ENCODE measurements around the gene LGI4.

Gene LGI4

DNA sequence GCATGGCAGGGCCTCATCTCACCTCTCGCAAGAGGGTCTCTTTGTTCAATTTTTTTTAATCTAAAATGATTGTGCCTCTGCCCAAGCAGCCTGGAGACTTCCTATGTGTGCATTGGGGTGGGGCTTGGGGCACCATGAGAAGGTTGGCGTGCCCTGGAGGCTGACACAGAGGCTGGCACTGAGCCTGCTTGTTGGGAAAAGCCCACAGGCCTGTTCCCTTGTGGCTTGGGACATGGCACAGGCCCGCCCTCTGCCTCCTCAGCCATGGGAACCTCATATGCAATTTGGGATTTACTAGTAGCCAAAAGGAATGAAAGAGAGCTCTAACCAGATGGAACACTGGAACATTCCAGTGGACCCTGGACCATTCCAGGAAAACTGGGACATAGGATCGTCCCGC is 11.3 kb downstream of the LGI4 start:
- no peak overlapping the region for H3K4me3 ChIP-seq (ENCODE audit: low read depth, low read length)

DNA sequence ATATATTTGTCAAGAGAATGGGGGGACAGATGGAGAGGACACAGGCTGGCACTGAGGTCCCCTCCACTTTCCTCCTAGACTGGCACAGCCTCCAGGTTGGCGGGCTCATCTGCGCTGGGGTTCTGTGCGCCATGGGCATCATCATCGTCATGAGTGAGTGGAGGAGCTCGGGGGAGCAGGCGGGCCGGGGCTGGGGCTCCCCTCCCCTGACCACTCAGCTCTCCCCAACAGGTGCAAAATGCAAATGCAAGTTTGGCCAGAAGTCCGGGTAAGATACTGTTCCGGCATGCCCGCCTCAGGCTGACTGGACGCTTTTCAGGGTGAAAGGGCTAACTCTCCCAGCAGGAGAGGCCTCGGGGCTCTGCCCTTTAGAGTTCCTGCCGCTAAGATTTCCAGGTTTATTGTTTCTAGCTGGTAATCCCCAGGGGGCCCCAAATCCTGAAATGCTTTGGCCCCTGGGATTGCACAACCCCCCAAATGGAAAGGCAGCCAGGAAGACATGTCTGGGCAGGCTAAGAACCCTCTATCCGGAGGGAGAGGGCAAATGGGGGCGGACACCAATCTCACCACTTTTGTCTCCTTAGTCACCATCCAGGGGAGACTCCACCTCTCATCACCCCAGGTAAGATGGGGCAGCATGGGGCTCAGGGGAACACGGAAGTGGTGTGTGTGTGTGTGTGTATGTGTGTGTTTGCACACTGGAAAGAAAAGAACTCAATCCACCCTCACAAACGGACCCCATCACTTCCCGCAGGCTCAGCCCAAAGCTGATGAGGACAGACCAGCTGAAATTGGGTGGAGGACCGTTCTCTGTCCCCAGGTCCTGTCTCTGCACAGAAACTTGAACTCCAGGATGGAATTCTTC is 11.9 kb downstream of the LGI4 start:
- H3K4me3 ChIP-seq (ENCODE audit: low read depth, low read length), result no peak overlapping the region
- no peak for DNase-seq (ENCODE audit: low read depth)
- in situ Hi-C loops (cut with HindIII; ENCODE audit: low sequenced_read_pairs), result no loop called here
- no peak for TF ChIP-seq CTCF (IDR thresholded peaks at IDR 0.05; ENCODE audit: low read depth, low read length, missing control alignments)

More for the DNA sequence above, 11.3 kb downstream of the LGI4 start:
- in situ Hi-C loops (cut with HindIII; ENCODE audit: low sequenced_read_pairs), result no loop called here
- TF ChIP-seq CTCF (IDR thresholded peaks at IDR 0.05; ENCODE audit: low read depth, low read length, missing control alignments), result no peak
- DNase-seq (ENCODE audit: low read depth), result no peak

GRCh38 chr19:35120898-35121297 is 14.0 kb downstream of the LGI4 start:
- in situ Hi-C loops (cut with HindIII; ENCODE audit: low sequenced_read_pairs), result no loop called here
- H3K4me3 ChIP-seq (ENCODE audit: low read depth, low read length), result no peak overlapping the region
- DNase-seq (ENCODE audit: low read depth), result no peak
- no peak for TF ChIP-seq CTCF (IDR thresholded peaks at IDR 0.05; ENCODE audit: low read depth, low read length, missing control alignments)

DNA sequence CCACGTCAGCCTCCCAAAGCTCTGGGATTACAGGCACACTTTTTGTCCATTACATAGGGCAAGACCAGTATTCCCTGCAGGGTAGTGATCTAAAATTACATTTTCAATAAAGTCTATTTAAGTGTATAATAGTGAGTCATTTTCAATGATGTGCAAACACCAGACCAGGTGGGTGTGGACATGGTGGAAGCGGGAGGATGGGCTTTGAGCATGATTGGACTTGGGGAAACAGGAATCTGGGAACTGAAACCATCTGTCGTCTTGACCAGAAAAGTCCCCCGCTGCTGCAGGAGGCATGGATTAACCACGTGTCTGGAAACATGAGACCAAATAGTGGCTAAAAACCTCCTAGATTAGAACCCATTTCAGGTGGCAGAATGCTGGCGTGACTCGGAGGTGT is 14.4 kb downstream of the LGI4 start:
- TF ChIP-seq CTCF (IDR thresholded peaks at IDR 0.05; ENCODE audit: low read depth, low read length, missing control alignments), result no peak
- in situ Hi-C loops (cut with HindIII; ENCODE audit: low sequenced_read_pairs), result no loop called here
- DNase-seq (ENCODE audit: low read depth), result peak; percentile 5
- no peak overlapping the region for H3K4me3 ChIP-seq (ENCODE audit: low read depth, low read length)

- in situ Hi-C loops (cut with HindIII; ENCODE audit: low sequenced_read_pairs), result no loop called here
- H3K4me3 ChIP-seq (ENCODE audit: low read depth, low read length), result no peak overlapping the region
- TF ChIP-seq CTCF (IDR thresholded peaks at IDR 0.05; ENCODE audit: low read depth, low read length, missing control alignments), result no peak
- DNase-seq (ENCODE audit: low read depth), result no peak
Observed at GRCh38 chr19:35119578-35120155, 15.2 kb downstream of the LGI4 start.

GRCh38 chr19:35119091-35119490 is 15.8 kb downstream of the LGI4 start:
- TF ChIP-seq CTCF (IDR thresholded peaks at IDR 0.05; ENCODE audit: low read depth, low read length, missing control alignments), result no peak
- no peak for DNase-seq (ENCODE audit: low read depth)
- in situ Hi-C loops (cut with HindIII; ENCODE audit: low sequenced_read_pairs), result no loop called here
- H3K4me3 ChIP-seq (ENCODE audit: low read depth, low read length), result no peak overlapping the region

Data from astrocyte of the cerebellum (primary cell).